Neural progenitor cell (in vitro differentiated cells): Measurements from ENCODE around the gene SYNPR.

Experiments
- CTCF ChIP-seq: fragments of 200-600 bp; sonication (generic); IDR thresholded peaks from 2 replicates; pipeline ENCODE4 v1.5.1; 2017; ENCODE audit warnings: antibody characterized with exemption, mild to moderate bottlenecking
- EZH2 ChIP-seq: fragments of 200-600 bp; sonication (generic); IDR thresholded peaks from 2 replicates; pipeline ENCODE4 v1.6.1; 2017; ENCODE audit warnings: antibody characterized with exemption, mild to moderate bottlenecking, moderate library complexity
- EZH2phosphoT487 ChIP-seq: fragments of 200-600 bp; sonication (generic); IDR thresholded peaks from 2 replicates; pipeline ENCODE4 v1.6.1; 2017; ENCODE audit warnings: antibody characterized with exemption

DNA sequence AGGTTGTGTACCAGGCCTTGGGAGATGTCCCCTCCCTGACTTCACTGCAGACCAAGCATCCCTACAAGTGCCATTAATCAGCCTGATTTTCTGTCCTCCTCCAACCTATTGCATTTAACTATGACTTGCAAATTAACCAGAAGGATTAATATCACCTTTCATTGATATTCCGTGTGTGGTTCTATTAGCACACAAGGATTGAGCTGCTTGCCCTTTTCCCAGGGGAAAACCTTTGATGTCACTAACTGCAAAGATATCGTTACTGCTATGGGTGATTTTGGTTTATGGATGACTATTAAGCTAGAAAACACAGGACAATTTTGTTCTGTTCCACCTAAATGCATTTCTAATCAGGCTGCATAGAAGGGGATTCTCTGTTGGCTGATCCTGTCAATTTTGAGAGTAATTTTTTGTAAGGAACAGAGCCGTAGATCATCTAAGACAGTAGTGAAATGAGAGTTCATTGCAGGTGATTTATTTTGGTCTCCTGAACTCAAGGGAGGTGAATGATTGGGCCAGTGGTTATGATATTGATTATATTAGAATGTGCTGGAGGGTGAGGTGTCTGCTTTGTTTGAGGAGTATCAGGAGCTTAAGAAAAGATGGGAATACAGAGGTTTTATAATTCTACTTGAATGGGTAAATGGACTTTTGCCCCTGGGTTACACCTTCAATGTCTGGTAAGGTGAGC, 196.9 kb downstream of the SYNPR start:
- TF ChIP-seq EZH2 (no peak), CTCF (no peak), EZH2phosphoT487 (no peak)
